Stimulated activated CD8-positive, alpha-beta memory T cell treated with anti-CD3 and anti-CD28 coated beads, Interleukin-12 subunit alpha, Interleukin-12 subunit beta, amount 100 ng/mL, for 4 hours (primary cell): Measurements from ENCODE around the gene RALGAPA2.

Experiments
- DNase-seq: peaks from one replicate; pipeline ENCODE4 v3.0.0-alpha.2; 2020; ENCODE audit warnings: low read depth

RALGAPA2 gene

DNA sequence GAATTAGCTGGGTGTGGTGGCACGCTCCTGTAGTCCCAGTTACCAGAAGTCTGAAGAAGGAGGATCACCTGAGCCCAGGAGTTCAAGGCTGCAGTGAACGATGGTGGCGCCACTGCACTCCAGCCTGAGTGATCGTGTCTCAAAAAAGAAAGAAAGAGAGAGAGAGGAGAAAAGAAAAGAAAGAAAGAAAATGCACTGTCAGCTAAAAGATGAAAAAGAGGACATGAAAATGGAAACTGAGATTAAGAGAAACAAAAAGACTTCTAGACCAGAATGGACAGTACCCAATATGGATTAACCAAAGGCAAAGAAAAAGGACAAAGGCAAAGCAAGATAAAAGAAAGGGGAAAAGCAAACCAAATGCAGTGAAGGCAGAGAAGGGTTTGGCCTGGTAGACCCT lies 9.0 kb upstream of the RALGAPA2 start:
- no peak for DNase-seq

DNA sequence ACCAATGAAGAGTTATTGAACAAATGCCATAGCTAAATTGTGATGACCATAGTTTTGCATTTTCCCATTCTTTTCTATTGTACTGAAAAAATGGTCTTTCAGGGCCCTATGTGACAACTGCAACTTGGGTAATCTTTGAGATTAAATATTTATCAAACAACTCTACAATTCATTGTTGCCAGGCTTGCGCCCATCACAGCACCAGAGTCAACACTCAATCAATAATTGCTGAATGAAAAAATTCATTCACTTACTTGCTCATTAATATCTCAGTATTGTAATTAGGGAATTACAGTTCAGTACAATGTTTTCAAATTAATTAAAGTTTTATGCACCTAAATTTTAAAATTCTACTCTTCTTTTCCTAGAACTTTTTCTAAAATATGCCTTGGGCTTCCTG lies 7.7 kb upstream of the RALGAPA2 start:
- no peak for DNase-seq

DNA sequence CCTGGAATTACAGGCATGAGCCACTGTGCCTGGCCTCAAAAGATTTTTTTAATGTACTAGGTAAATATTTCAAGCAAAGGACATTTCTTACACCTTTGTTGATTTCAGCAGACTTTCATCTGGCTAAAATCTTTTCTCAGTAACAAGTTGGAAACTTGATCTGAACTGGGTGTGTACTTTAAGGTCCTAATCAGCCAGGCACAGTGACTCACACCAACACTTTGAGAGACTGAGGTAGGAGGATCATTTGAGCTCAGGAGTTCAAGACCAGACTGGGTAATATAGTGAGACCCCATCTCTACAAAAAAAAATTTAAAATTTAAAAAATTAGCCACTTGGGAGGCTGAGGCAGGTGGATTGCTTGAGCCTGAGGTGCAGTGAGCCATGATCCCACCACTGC lies 7.0 kb upstream of the RALGAPA2 start:
- DNase-seq, result no peak

DNA sequence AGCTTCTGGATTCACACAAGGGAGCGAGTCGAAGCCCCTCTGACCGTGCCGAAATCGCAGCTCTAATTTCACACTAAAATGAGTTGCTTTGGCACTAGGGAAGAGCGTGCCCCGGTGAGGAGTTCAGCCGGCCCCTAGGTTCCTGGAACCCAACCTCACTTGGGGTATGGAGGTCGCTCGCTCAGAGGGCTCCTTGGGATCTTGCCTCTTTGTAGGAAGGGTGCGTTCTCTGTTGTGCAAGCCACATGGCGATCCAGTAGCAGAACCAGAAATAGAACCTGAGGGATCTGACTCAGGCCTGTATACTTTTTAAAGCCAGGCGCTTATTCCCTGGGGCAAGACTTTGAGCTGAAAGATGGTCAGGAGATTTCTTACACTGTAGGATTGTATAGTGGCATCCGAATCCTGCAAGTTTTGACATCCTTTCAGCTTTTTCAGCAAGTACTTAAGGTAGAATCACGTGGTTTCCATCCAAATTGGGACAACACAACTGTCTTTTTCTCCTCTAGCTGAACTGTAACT lies 861 bp upstream of the RALGAPA2 start:
- DNase-seq, result no peak

DNA sequence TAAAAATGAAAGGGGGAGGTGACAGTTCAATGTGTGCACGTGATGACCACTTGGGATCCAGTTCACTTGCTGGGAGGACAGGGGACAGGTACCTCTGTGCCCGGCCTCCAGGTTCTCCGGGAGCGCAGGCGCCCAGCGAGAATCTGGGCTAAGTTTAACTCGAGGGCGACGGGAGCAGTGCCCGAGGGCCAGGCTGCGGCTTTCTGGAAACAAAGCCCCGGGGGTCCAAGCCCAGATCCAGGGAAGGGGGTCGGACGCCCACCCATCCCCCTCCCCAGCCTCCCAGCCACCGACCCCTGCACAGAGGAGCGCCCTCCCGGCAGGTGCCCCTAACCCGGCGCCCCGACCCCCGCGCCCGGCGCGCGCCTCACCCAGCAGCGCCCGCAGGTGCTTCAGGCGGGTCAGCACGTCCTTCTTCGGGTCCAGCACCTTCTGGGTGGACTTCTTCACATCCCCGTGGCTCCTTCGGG lies 405 bp downstream of the RALGAPA2 start:
- no peak for DNase-seq

DNA sequence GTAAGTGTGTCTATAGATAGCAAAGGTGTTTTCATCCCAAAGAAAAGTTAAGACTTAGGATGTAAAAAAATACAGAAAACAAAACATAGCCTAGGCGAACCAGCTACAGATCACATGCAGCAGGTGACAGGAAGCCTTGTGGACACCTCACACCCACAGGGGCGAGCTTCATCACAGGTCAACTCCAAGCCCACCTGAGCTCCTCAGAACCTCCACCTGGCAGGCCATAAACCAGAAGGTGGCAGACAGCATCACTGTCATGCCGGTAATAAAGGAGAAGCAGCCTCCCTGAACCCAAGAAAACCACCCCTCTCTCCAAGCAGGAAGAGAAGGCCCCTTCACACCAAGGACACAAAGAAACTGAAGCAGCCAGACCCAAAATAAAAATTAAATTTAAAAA lies 1.0 kb downstream of the RALGAPA2 start:
- no peak for DNase-seq

DNA sequence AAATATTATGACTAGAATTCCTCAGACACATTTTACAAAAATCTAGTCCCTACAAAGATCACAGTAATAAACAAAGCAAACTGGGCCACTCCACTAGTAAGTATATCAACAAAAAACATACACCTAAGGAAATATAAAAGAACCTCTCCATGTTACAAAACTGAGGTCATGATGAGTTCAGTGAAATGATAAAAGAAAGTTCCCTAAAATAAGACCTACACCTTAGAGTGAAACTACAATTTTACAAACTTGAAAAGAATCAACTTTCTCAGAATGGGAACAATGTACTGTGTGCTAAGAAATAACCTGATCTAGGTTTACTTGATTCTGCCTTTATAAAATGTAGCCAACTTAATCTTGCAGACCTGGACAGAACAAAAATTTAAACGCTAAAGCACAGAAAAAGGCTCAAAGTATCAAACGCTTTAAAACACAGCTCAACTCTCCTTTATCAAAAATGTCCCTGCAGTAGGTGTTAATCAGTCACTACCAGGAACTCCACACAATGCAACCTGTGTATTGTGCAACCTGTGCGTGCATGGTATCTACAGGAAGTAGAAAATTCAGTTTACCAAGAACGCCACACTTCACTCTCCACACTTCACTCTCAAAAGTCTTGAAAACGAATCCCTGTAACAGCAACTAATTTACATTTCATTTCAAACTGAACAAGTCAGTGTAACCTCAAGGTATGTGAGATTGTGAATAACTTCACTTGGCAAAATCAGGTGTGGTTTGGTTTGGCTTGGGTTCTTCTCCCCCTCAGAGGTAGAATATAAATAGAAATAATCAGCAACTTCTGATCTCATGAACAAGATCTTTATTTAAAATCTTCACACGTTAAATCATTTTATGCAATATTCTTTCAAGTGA lies 1.8 kb downstream of the RALGAPA2 start:
- no peak for DNase-seq

DNA sequence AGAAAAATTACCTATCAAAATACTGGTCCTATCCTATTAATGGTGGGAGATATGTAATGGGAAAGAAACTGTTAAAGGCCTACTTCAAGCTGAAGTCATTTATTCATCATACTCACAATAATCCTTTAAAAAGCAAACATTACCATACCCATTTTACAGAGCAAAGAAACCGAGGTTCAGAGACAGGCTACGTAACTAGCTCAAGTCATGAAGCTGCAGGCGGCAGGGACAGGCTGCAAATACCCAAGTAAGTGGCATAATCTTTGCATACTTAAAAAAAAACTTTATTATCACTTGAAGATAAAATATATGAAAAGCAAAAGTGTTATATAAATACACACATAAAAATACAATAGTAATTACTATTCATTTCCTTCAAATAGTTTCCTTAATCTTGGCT lies 2.6 kb downstream of the RALGAPA2 start:
- DNase-seq, result no peak

DNA sequence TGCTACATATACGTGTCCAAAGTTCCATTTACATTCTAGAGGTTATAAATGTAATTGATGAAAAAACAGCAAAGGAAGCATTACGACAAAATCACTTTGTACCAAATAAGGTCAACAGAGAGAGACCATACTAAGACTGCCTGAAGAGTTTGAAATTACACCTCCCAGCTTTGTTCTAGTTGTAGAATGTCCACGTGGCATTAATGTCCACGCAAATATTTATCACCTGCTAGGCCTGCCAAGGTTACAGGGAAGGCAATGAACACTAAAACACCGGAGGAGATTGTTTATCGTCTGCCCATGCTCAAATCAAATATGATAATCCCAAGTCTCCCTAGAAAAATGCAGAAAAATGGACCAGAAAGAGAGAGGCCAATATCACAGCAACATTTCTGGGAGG lies 6.2 kb downstream of the RALGAPA2 start:
- DNase-seq, result no peak

DNA sequence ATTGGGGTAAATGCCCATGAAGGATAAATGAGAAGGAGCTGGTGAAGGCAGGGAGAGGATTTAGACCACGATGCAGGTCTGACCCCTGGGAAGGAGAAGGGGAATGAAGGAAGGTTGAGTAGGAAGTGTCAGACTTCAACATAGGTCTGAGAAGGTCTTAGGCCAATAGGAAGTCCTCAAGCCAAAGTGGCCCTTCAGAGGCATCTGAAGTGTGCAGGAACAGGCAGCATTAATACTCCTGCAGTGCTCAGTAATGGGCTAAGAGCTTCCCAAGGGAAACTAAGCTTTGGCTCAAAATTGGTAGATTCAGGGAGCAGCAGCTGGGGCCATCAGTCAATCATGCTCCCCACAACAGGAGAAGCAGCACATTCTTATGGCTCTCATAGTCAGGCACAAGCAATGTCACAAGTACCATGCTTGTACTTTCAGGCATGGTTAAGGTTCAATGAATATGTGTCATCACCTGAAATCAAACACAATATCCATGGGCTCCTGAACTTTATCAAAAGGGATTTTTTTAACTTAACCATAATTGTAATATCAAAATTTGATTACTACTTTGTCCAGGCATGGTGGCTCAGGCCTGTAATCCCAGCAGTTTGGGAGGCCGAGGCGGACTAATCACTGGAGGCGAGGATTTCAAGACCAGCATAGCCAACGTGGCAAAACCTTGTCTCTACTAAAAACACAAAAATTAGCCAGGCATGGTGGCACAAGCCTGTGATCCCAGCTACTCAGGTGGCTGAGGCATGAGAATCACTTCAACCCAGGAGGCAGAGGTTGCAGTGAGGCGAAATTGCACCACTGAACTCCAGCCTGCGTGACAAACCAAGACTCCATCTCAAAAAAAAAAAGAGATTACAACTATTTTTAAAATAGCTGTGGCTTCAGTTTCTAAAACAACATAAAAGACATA lies 9.9 kb downstream of the RALGAPA2 start:
- DNase-seq, result no peak

DNA sequence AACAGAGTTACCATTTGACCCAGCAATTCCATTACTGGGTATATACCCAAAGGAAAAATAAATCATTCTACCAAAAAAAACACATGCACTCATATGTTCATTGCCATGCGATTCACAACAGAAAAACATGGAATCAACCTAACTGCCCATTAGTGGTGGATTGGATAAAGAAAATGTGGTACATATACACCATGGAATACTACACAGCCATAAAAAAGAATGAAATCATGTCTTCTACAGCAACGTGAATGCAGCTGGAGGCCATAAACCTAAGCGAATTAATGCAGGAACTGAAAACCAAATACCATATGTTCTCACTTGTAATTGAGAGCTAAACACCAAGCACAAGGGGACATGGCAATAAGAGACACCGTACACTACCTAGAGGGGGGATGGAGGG lies 12.5 kb downstream of the RALGAPA2 start:
- no peak for DNase-seq

DNA sequence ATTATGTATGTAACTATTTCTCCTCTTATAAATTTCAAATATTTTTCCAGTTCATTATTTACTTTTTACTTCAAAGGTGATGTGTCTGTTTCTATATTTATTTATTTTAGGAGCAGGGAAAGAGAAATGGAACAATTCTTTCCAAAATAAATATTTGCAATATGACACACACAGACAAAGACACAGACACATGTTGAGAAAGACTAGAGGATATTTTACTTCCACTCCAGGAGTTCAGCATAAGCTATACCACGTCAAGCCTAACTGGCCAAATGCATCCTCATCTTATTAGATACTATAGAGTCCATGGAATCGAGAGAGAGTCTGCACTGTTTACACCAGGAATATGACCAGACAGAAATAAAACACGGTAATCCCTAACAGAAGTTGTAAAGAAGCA lies 13.3 kb downstream of the RALGAPA2 start:
- no peak for DNase-seq

DNA sequence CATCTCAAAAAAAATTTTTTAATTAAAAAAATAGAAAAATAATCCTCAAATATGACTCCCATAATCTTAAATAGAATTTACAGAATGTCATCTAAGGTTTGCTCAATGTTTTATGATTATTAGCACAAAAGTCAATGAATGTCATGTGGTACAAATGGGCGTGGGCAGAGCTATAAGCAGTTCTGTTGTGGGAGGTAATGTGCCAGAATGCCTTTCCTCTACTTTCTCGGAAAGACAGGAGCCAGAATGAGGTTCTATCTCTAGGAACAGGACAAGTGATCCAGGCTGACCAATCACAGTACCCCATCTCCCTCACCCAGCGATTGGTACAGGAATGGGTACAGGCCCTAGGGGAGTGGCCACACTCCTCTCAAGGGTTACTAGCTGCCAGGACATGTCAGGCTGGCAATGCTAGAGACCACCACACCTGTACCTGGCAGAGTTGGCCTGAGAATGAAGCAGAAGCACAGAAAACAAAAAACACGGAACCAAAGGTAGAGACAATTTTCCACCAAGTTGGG lies 15.1 kb downstream of the RALGAPA2 start:
- no peak for DNase-seq

DNA sequence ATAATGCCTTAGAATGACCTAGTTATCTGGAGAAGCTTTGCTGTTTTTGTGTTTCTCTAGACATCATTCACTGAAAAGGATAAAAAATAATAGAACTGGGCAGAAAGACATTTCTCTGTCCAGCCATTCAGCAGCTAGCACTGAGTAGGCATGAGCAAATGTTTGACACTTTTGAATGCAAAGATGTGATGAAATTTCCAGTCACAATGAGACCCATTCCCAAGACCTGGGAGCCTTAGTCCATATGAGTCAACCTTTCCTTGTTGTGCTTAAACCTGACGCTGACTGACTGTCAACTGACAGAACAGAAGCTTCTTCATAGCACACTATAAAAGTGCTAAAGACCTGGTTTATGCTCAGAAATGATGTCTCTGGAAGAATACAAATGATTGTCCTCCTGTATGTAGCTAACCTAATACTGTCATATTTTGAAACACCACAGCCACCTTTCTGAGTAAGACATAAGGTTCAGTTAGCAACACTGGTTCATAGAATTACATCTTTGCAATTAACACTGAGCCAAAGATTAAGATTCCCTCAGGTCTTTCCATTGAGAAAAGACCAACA lies 17.1 kb downstream of the RALGAPA2 start:
- DNase-seq, result no peak

DNA sequence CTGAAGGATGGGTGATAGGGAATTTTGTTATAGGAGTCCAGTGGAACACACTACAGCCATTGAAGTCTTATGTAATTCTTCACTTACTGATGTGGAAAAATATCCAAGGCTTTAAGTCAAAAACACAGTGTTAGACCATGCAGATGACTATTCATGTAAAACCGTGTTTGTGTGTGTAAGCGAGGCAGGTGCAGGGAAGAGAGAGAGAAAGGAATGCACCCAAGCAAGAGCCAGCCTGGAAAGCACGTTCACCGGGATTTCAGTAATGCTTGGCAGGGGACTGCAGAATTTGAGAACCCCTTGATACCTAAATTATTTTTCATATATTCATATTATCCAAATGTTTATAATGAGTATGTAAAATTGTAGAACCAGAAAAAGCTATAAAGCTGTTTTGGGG lies 17.9 kb downstream of the RALGAPA2 start:
- DNase-seq, result no peak

DNA sequence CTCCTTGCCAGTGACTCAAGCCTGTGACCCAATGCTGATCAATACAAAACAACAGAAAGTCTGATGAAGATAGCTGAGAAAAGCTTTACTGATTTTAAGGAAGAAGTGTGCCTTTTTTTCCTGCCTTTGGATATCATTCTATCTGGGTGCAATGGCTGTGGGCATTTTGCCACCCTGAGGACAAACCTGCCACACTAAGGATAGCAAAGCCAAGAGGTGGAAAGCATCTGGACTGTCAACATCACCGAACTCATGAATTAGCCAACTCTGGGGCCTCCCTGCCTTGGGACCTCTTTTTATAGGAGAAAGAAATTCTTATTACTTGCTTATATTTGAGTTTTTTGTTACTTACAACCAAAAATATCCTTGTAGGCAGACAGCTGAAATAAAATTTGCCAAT lies 19.9 kb downstream of the RALGAPA2 start:
- no peak for DNase-seq

DNA sequence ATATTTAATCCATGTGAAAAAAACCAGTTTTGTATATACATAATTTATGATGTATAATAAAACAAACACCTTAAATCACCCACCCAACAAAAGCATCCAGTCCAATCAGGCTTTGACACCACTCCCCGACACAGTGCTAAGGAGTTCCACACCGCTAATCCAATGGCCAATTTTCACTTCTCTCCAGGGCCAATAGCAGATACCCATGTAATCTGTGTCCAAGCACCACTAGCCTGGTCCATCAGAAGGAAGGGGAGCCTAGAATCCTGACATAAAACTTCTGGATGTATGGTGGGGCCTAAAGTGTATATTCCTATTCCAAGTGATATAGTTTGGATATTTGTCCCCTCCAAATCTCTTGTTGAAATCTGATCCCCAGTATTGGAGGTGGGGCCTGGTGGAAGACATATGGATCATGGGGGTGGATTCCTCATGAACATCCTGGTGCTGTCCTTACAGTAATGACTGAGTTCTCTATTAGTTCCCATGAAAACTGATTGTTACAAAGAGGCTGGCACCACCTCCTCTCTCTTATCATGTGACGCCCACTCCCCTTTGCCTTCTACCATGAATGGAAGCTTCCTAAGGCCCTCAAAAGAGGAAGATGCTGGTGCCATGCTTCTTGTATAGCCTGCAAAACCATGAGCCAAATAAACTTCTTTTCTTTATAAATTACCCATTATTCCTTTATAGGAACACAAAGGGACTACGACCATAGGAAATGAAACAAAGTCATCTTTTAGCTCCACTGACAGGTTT lies 20.8 kb downstream of the RALGAPA2 start:
- no peak for DNase-seq

DNA sequence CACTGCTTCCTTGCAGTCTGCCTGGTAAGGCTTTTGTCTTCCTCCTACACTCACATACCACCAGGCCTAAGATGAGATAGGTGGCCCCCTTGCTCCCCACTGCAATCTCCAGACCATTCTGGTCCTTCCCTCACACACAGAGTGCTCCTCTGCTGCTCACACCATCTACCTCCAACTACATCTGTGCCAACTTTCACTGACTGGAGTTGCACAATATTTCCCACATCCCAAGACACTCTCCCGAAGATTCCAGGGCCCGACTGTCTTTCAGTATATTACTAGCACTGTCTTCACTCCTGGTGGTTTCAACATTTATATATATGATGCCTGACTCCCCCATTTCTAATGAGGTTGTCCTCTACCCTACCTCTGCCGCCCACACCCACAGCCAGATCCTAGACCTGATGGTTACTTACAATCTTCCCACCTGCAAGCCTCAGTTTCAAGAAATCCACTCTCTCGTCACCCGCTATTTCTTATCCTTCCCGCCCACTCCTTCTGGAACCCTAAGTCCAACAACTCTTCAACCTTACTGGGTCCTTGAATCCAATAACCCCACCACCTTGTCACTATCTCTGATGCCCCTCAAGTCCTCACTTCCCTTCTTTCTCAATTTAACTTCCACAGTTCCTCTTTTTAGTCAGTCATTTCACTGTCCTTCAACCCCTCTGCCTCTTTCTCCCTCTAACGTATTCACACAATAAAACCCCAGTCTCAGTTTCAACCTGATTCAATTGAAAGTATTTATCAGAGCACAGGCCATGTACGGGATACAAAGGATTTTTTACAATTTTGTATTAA lies 21.6 kb downstream of the RALGAPA2 start:
- DNase-seq, result no peak

DNA sequence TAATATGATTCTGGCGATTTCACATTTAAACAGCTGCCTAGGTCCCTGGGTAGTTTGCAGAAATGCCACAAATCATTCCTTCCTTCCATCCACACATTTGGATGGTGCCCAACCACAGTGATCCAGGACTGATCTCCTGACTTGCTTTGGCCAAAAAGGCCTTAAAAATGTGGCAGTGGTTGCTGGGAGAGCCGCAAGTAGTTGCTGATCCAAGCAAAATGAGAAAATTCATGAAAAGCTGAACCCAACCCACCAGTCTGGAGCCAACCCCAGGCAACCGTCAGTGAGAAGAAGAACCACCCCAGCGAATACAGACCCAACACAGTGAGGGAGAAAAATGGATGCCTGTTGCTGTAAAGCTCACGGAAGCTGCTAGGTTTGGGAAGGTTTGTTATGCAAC lies 25.1 kb downstream of the RALGAPA2 start:
- DNase-seq, result no peak

DNA sequence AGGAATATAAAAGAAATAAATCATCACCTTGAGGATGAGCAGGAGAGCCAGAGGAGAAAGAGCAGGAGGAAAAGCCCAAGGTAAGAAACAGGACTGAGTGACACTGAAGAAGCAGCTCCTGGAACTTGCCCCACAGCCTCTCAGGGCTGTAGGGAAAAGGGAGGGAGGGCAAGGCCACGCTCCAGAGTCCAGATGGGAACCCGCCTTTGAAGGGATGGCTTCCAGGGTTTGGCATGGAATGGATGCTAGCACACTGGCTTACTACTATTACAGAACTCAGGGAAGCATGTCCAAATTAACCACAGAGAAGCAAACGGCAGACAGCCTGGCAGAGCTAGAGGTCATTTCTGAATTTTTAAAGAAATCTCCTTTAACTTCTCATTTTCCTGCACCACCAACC lies 26.8 kb downstream of the RALGAPA2 start:
- no peak for DNase-seq
